ENCODE measurements around the gene ACTL7A.
"Not testable (repeated sequence)": the region's sequence is repeated elsewhere in the genome, so short reads cannot be mapped to it uniquely, and the experiment has no call there.

- not testable (repeated sequence) for TF ChIP-seq CTCF (optimal IDR thresholded peaks at IDR 0.05 in 1 of 3, IDR thresholded peaks at IDR 0.05 in 1 of 3, conservative IDR thresholded peaks at IDR 0.05 in 1 of 3; ENCODE audit: extremely low read depth in 1 of 3, insufficient read depth in 2 of 3, low read length in 3 of 3); EZH2 (IDR thresholded peaks at IDR 0.05; ENCODE audit: low read length)
Measured at GRCh38 chr9:108839561-108839960, 22.5 kb upstream of the ACTL7A start.

Data from keratinocyte (primary cell).